K562 (cell line): ENCODE data around the gene TMEM81. TPM values are rescaled to one million over a fixed set of nuclear protein-coding genes. Genes with fewer than 3 reads are reported as not detected.

ENCODE experiments used
- CBFB ChIP-seq: sonication (generic); formaldehyde crosslinking; IDR thresholded peaks from 2 replicates; pipeline ENCODE4 v1.4.0; 2020; ENCODE audit warnings: mild to moderate bottlenecking, missing genetic modification reagents
- ESRRB ChIP-seq: fragments of 250-450 bp; sonication (Bioruptor Pico); IDR thresholded peaks from 2 replicates; pipeline ENCODE4 v1.5.0; 2020; ENCODE audit warnings: mild to moderate bottlenecking, moderate library complexity, borderline replicate concordance
- FOXK1 ChIP-seq: sonication (generic); formaldehyde crosslinking; IDR thresholded peaks from 2 replicates; pipeline ENCODE4 v1.8.0; 2022; ENCODE audit warnings: missing genetic modification reagents, mild to moderate bottlenecking, borderline replicate concordance
- GTF2F1 ChIP-seq: IDR thresholded peaks from 2 replicates; pipeline ENCODE4 v1.6.1; 2011; ENCODE audit warnings: low read depth, low read length, improper control_type of control experiment
- HBP1 ChIP-seq: fragments of 450-650 bp; formaldehyde crosslinking; IDR thresholded peaks from 2 replicates; pipeline ENCODE4 v1.4.0; 2022; ENCODE audit warnings: missing genetic modification characterization
- HDGF ChIP-seq: fragments of 450-650 bp; IDR thresholded peaks from 2 replicates; pipeline ENCODE4 v1.6.1; 2016
- JUNB ChIP-seq: fragments of 450-650 bp; formaldehyde crosslinking; conservative IDR thresholded peaks from 2 replicates; pipeline ENCODE4 v1.4.0; 2020; ENCODE audit warnings: mild to moderate bottlenecking
- NCOA6 ChIP-seq: fragments of 450-650 bp; IDR thresholded peaks from 2 replicates; pipeline ENCODE4 v1.6.1; 2017; ENCODE audit warnings: mild to moderate bottlenecking
- PHB2 ChIP-seq: fragments of 450-650 bp; IDR thresholded peaks from 2 replicates; pipeline ENCODE4 v1.6.1; 2017; ENCODE audit warnings: low read depth
- TBP ChIP-seq: optimal IDR thresholded peaks from 2 replicates; pipeline ENCODE3; 2011; ENCODE audit warnings: low read depth, low read length, improper control_type of control experiment
- XRCC3 ChIP-seq: fragments of 450-650 bp; IDR thresholded peaks from 2 replicates; pipeline ENCODE4 v1.6.1; 2017; ENCODE audit warnings: mild to moderate bottlenecking, moderate library complexity
- ZNF197 ChIP-seq: fragments of 200-800 bp; sonication (Bioruptor generic); IDR thresholded peaks from 2 replicates; pipeline ENCODE4 v1.6.1; 2016; ENCODE audit warnings: low read depth, missing genetic modification characterization, missing compliant biosample characterization
- ZNF239 ChIP-seq: fragments of 250-450 bp; sonication (Bioruptor Pico); IDR thresholded peaks from 2 replicates; pipeline ENCODE4 v1.4.0; 2020; ENCODE audit warnings: mild to moderate bottlenecking
- ZNF316 ChIP-seq: fragments of 450-650 bp; IDR thresholded peaks from 2 replicates; pipeline ENCODE4 v1.6.1; 2016
- ZNF324 ChIP-seq: fragments of 250-450 bp; sonication (Bioruptor Pico); IDR thresholded peaks from 2 replicates; pipeline ENCODE4 v1.4.0; 2020; ENCODE audit warnings: mild to moderate bottlenecking
- ZNF57 ChIP-seq: fragments of 450-650 bp; formaldehyde crosslinking; IDR thresholded peaks from 2 replicates; pipeline ENCODE4 v1.4.0; 2020; ENCODE audit warnings: mild to moderate bottlenecking, moderate library complexity
- polyA plus RNA-seq, 8 experiments: library from polyadenylated mRNA; depleted of rRNA in 4 of 8; stranded (reverse) in 5 of 8; unstranded in 3 of 8; fragments of >200 nt; fragmentation: Nextera tagmentation in 2 of 8; fragmentation: Illumina TruSeq in 1 of 8; extraction: Ambion mirVana in 2 of 8; extraction: Trizol in 1 of 8; gene quantifications; 2 replicates each; pipeline versions ENCODE4 v1.2.1 to v1.2.3, GENCODE V29; 2011 to 2014; ENCODE audit warnings: inconsistent platforms in 1 of 8, missing spikeins in 1 of 8
- total RNA-seq, 7 experiments: library from RNA; depleted of rRNA in 6 of 7; stranded (reverse); fragments of >200 nt in 6 of 7; fragmentation: Illumina TruSeq in 2 of 7; extraction: Trizol in 2 of 7; gene quantifications; 2 replicates each; pipeline versions ENCODE4 v1.2.1 to v1.2.3, GENCODE V29; 2011 to 2021; ENCODE audit warnings: low replicate concordance in 1 of 7
- TF ChIP-seq, protein P1 (sequence below): fragments of 250-450 bp; sonication (Bioruptor Pico); IDR thresholded peaks from 2 replicates; pipeline ENCODE4 v1.4.0; 2020; ENCODE audit warnings: mild to moderate bottlenecking, moderate library complexity
- TF ChIP-seq, protein P2 (sequence below): fragments of 250-450 bp; sonication (Bioruptor Pico); IDR thresholded peaks from 2 replicates; pipeline ENCODE4 v1.5.0; 2021
- TF ChIP-seq, protein P3 (sequence below): sonication (generic); formaldehyde crosslinking; IDR thresholded peaks from 2 replicates; pipeline ENCODE4 v1.8.1; 2022; ENCODE audit warnings: missing genetic modification reagents
- TF ChIP-seq, protein P4 (sequence below), 2 experiments: IDR thresholded peaks in 1 of 2; conservative IDR thresholded peaks in 1 of 2; 2 replicates each; pipeline ENCODE4 v1.6.1; 2016; ENCODE audit warnings: low read depth in 2 of 2, mild to moderate bottlenecking in 1 of 2, missing compliant biosample characterization in 1 of 2, missing genetic modification characterization in 1 of 2, moderate library complexity in 1 of 2

The TMEM81 gene
- total and polyA plus RNA-seq, 9 of the 15 experiments (the other 6 are each of a cell fraction or from before 2014, with no cell fraction given) = 3.2 to 6.1 (median 4.4) TPM

GRCh38 chr1:205121660-205122488, 37.6 kb upstream of the TMEM81 start, which contains the start of gene RBBP5 (continued):
- TF ChIP-seq JUNB (0 out of 2 replicates have a peak, but pooled peaks have one; percentile 19), CBFB (CRISPR knock-in tag) (peak; percentile 42; the same call in 1 of the 2 replicates), PHB2 (no peak), HBP1 (CRISPR knock-in tag) (peak; percentile 72; the same call in 1 of the 2 replicates), GTF2F1 (peak; percentile 29; the same call in 1 of the 2 replicates), FOXK1 (CRISPR knock-in tag) (peak; percentile 99), NCOA6 (0 out of 2 replicates have a peak, but pooled peaks have one; percentile 31), ZNF239 (CRISPR knock-in tag) (peak; percentile 69), ZNF57 (CRISPR knock-in tag) (no peak), ZNF197 (CRISPR knock-in tag) (peak; percentile 93), HDGF (no peak), XRCC3 (no peak; the same call in 1 of the 2 replicates), TBP (peak; percentile 92), ESRRB (no peak), ZNF324 (CRISPR knock-in tag) (no peak), ZNF316 (0 out of 2 replicates have a peak, but pooled peaks have one; percentile 27)
- TF ChIP-seq, protein P1, sequence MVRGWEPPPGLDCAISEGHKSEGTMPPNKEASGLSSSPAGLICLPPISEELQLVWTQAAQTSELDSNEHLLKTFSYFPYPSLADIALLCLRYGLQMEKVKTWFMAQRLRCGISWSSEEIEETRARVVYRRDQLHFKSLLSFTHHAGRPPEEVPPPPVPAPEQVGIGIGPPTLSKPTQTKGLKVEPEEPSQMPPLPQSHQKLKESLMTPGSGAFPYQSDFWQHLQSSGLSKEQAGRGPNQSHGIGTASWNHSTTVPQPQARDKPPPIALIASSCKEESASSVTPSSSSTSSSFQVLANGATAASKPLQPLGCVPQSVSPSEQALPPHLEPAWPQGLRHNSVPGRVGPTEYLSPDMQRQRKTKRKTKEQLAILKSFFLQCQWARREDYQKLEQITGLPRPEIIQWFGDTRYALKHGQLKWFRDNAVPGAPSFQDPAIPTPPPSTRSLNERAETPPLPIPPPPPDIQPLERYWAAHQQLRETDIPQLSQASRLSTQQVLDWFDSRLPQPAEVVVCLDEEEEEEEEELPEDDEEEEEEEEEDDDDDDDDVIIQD (CRISPR knock-in tag) = no peak
- TF ChIP-seq, protein P2, sequence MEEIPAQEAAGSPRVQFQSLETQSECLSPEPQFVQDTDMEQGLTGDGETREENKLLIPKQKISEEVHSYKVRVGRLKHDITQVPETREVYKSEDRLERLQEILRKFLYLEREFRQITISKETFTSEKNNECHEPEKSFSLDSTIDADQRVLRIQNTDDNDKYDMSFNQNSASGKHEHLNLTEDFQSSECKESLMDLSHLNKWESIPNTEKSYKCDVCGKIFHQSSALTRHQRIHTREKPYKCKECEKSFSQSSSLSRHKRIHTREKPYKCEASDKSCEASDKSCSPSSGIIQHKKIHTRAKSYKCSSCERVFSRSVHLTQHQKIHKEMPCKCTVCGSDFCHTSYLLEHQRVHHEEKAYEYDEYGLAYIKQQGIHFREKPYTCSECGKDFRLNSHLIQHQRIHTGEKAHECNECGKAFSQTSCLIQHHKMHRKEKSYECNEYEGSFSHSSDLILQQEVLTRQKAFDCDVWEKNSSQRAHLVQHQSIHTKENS (CRISPR knock-in tag) = no peak
- TF ChIP-seq, protein P3, sequence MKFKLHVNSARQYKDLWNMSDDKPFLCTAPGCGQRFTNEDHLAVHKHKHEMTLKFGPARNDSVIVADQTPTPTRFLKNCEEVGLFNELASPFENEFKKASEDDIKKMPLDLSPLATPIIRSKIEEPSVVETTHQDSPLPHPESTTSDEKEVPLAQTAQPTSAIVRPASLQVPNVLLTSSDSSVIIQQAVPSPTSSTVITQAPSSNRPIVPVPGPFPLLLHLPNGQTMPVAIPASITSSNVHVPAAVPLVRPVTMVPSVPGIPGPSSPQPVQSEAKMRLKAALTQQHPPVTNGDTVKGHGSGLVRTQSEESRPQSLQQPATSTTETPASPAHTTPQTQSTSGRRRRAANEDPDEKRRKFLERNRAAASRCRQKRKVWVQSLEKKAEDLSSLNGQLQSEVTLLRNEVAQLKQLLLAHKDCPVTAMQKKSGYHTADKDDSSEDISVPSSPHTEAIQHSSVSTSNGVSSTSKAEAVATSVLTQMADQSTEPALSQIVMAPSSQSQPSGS = peak; percentile 74; the same call in 1 of the 2 replicates
- TF ChIP-seq, protein P4, sequence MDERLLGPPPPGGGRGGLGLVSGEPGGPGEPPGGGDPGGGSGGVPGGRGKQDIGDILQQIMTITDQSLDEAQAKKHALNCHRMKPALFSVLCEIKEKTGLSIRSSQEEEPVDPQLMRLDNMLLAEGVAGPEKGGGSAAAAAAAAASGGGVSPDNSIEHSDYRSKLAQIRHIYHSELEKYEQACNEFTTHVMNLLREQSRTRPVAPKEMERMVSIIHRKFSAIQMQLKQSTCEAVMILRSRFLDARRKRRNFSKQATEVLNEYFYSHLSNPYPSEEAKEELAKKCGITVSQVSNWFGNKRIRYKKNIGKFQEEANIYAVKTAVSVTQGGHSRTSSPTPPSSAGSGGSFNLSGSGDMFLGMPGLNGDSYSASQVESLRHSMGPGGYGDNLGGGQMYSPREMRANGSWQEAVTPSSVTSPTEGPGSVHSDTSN (CRISPR knock-in tag; IDR thresholded peaks at IDR 0.05; ENCODE audit: low read depth) = no peak
- TF ChIP-seq, protein P4 (tag; conservative IDR thresholded peaks at IDR 0.05; ENCODE audit: low read depth) = peak; percentile 22
